ENCODE measurements around the gene RAPGEF6.

GRCh38 chr5:131460133-131460532, 174.9 kb downstream of the RAPGEF6 start:
- TF ChIP-seq CTCF (IDR thresholded peaks at IDR 0.05), result no peak
- no peak for TF ChIP-seq POLR2A (IDR thresholded peaks at IDR 0.05)

Measured in right lobe of liver (tissue), 4 donors.